Testis (tissue), 5 donors: ENCODE data around the gene FCAR. TPM values are rescaled to one million over a fixed set of nuclear protein-coding genes. Genes with fewer than 3 reads are reported as not detected.
"Not testable (repeated sequence)": the region's sequence is repeated elsewhere in the genome, so short reads cannot be mapped to it uniquely, and the experiment has no call there.

Experiments
- DNase-seq: peaks from one replicate; pipeline ENCODE4 v3.0.0-alpha.2; 2019
- H3K27ac ChIP-seq, 2 donors: fragments of 200-600 bp; sonication (generic); one replicate each; pipeline ENCODE4 v1.5.1; 2019
- H3K27me3 ChIP-seq: fragments of 200-600 bp; sonication (generic); one replicate; pipeline ENCODE4 v1.5.1; 2019
- H3K36me3 ChIP-seq: fragments of 200-600 bp; sonication (generic); one replicate; pipeline ENCODE4 v1.5.1; 2017; ENCODE audit warnings: low read depth; ENCODE audit errors: missing control alignments
- H3K4me1 ChIP-seq: fragments of 200-600 bp; sonication (generic); one replicate; pipeline ENCODE4 v1.5.1; 2019
- H3K4me3 ChIP-seq, 2 donors: fragments of 200-600 bp; sonication (generic); one replicate each; pipeline ENCODE4 v1.5.1; 2017 to 2019
- H3K9me3 ChIP-seq: fragments of 200-600 bp; sonication (generic); one replicate; pipeline ENCODE4 v1.5.1; 2017
- CTCF ChIP-seq, 3 experiments: fragments of 450-650 bp in 2 of 3; fragments of 200-600 bp in 1 of 3; sonication (generic) in 1 of 3; IDR thresholded peaks; one replicate each; pipeline ENCODE4 v1.5.1; 2016 to 2019; ENCODE audit warnings: antibody characterized with exemption in 3 of 3, mild to moderate bottlenecking in 2 of 3, moderate library complexity in 1 of 3
- POLR2A ChIP-seq: fragments of 450-650 bp; IDR thresholded peaks from one replicate; pipeline ENCODE4 v1.6.1; 2017; ENCODE audit warnings: antibody characterized with exemption, mild to moderate bottlenecking, moderate library complexity
- WGBS, 2 donors: methylation state at CpG; one replicate each; pipeline ENCODE4 v1.1.5; 2018; 5-methylcytosine and 5-hydroxymethylcytosine counted together
- intact Hi-C: fragments of 100-400 bp; cut with DNase I; formaldehyde crosslinking; loops from one replicate; pipeline ENCODE4 v1.15.1; 2023; ENCODE audit warnings: low total_unique reads
- long read RNA-seq, 2 donors: transcript quantifications; one replicate each; lab custom pipeline, GENCODE V29; 2026
- polyA plus RNA-seq: library from polyadenylated mRNA; stranded (reverse); fragments of 350-450 nt; fragmentation: Illumina TruSeq; extraction: RNeasy Lipid Tissue Mini Kit (QIAGEN cat#74804); gene quantifications from one replicate; pipeline ENCODE4 v1.2.3, GENCODE V29; 2014; ENCODE audit warnings: low read depth, low replicate concordance; ENCODE audit not compliant: insufficient read depth
- total RNA-seq, 2 donors: library from RNA; depleted of rRNA; stranded (reverse); fragments of >200 nt; gene quantifications; one replicate each; pipeline ENCODE4 v1.2.3, GENCODE V29; 2016

Gene FCAR
- total RNA-seq, result not detected
- not detected for polyA plus RNA-seq
- long read RNA-seq, donor 1, result 0 reads
- long read RNA-seq, donor 2, result 0 reads

GRCh38 chr19:54873990-54874389 is at the start of gene FCAR:
FCAR (plus strand) TSS chr19:54874235; CDS start chr19:54874290, 55 bp downstream.
- no peak for DNase-seq
- 78 to 80% methylated on average over 8 of the region's 8 CpGs for WGBS, 2 donors

GRCh38 chr19:54824416-54824815 is 49.6 kb upstream of the FCAR start:
- WGBS, 2 donors, result 73 to 76% methylated on average over 4 of the region's 4 CpGs
- H3K9me3 ChIP-seq, intact Hi-C loops, DNase-seq, H3K36me3 ChIP-seq, H3K4me1 ChIP-seq, H3K27ac ChIP-seq, H3K27me3 ChIP-seq, H3K4me3 ChIP-seq: not testable (repeated sequence)

More at GRCh38 chr19:54873990-54874389, at the start of gene FCAR:
- Histone ChIP-seq H3K9me3 (no peaks in the 10 kb centered on the region), H3K4me1 (no peaks in the 10 kb centered on the region), H3K27ac (no peak within 1 kb of the TSS), H3K4me3 (no peak within 1 kb of the TSS), H3K27me3 (no peaks in the 10 kb centered on the region), H3K36me3 (no peaks in the 10 kb centered on the region)
- TF ChIP-seq CTCF (IDR thresholded peaks at IDR 0.05), result no peak
- no peak for TF ChIP-seq POLR2A
- intact Hi-C loops, result no loop called here

GRCh38 chr19:54825326-54825725 is 48.7 kb upstream of the FCAR start:
- H3K27ac ChIP-seq, H3K4me1 ChIP-seq, H3K36me3 ChIP-seq, H3K4me3 ChIP-seq, H3K9me3 ChIP-seq, DNase-seq, intact Hi-C loops, H3K27me3 ChIP-seq: not testable (repeated sequence)
- WGBS, 2 donors, result 57 to 68% methylated on average over 7 of the region's 7 CpGs

- intact Hi-C loops, DNase-seq, H3K36me3 ChIP-seq, H3K4me3 ChIP-seq, H3K27me3 ChIP-seq, H3K4me1 ChIP-seq, H3K27ac ChIP-seq, H3K9me3 ChIP-seq: not testable (repeated sequence)
- 81 to 86% methylated on average over 7 to 8 of the region's 8 CpGs for WGBS, 2 donors
Measured at GRCh38 chr19:54828064-54828463, 46.0 kb upstream of the FCAR start.

- H3K27ac ChIP-seq, H3K36me3 ChIP-seq, H3K9me3 ChIP-seq, H3K4me3 ChIP-seq, intact Hi-C loops, H3K27me3 ChIP-seq, H3K4me1 ChIP-seq, DNase-seq: not testable (repeated sequence)
- WGBS, 2 donors, result 90 to 91% methylated on average over 9 to 14 of the region's 14 CpGs
Measured at GRCh38 chr19:54832496-54832895, 41.5 kb upstream of the FCAR start, which contains the start of gene KIR2DS4. KIR2DS4 (plus strand) TSS chr19:54832676.

- 77 to 80% methylated on average over 1 to 5 of the region's 5 CpGs for WGBS, 2 donors
- intact Hi-C loops, H3K4me3 ChIP-seq: not testable (repeated sequence)
Measured at GRCh38 chr19:54835126-54835525, 38.9 kb upstream of the FCAR start.

GRCh38 chr19:54837522-54837921 is 36.5 kb upstream of the FCAR start:
- H3K36me3 ChIP-seq, H3K27ac ChIP-seq, DNase-seq, intact Hi-C loops, H3K4me1 ChIP-seq, H3K9me3 ChIP-seq, H3K4me3 ChIP-seq, H3K27me3 ChIP-seq: not testable (repeated sequence)
- 66 to 86% methylated on average over 1 to 2 of the region's 2 CpGs for WGBS, 2 donors

More at GRCh38 chr19:54835126-54835525, 38.9 kb upstream of the FCAR start:
- DNase-seq, H3K9me3 ChIP-seq, H3K4me1 ChIP-seq, H3K27me3 ChIP-seq, H3K27ac ChIP-seq, H3K36me3 ChIP-seq: not testable (repeated sequence)

- H3K9me3 ChIP-seq, H3K4me1 ChIP-seq, H3K4me3 ChIP-seq, H3K36me3 ChIP-seq, DNase-seq, H3K27me3 ChIP-seq, H3K27ac ChIP-seq, intact Hi-C loops: not testable (repeated sequence)
- WGBS, 2 donors, result 71 to 92% methylated on average over 8 of the region's 8 CpGs
Measured at GRCh38 chr19:54843171-54843570, 30.9 kb upstream of the FCAR start.

- H3K27me3 ChIP-seq, DNase-seq, H3K36me3 ChIP-seq, H3K4me3 ChIP-seq, intact Hi-C loops, H3K27ac ChIP-seq, H3K9me3 ChIP-seq, H3K4me1 ChIP-seq: not testable (repeated sequence)
- WGBS, 2 donors, result 87% methylated on average over 16 of the region's 16 CpGs
Measured at GRCh38 chr19:54850061-54850640, 23.9 kb upstream of the FCAR start, which contains the start of gene KIR3DL2. KIR3DL2 (plus strand) TSS chr19:54850443; CDS start chr19:54850476, 33 bp downstream.
